ENCODE data around the gene SPRR3.

The SPRR3 gene

DNA sequence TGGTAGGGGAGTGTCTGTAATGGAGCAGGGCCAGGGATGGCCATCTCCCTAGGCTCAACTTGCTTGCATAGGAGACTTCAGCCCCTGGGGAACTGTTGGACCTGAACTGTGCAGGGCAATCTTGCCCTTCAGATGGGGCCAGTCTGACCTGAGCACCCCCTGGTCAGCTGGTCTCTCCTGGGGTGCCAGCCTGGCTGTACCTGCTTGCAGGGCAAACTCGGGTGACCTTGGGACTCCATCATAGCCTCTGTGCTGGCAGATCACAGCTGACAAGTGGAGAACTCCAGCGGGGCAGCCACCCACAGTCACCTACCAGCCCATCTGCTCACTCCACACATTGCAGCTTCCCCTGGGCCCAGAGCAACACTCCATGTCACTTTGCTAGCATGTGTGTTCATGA lies 47.7 kb downstream of the SPRR3 start:
- no peak for DNase-seq (ENCODE audit: low read depth in 2 of 2, low spot score in 1 of 2)

All from stimulated activated CD8-positive, alpha-beta memory T cell treated with anti-CD3 and anti-CD28 coated beads, Interleukin-4, amount 100 ng/mL, for 4 hours (primary cell).